HepG2 (cell line): ENCODE results near the gene JOSD1.

Experiments used
- ARNT ChIP-seq: fragments of 450-650 bp; IDR thresholded peaks from 2 replicates; pipeline ENCODE4 v1.6.1; 2017
- CEBPB ChIP-seq: IDR thresholded peaks from 2 replicates; pipeline ENCODE4 v1.6.1; 2011; ENCODE audit warnings: low read depth, low read length, improper control_type of control experiment, borderline replicate concordance
- ELF1 ChIP-seq: sonication (generic); formaldehyde crosslinking; IDR thresholded peaks from 2 replicates; pipeline ENCODE4 v1.4.0; 2020; ENCODE audit warnings: missing genetic modification reagents
- EZH2 ChIP-seq: conservative IDR thresholded peaks from 2 replicates; pipeline ENCODE4 v1.6.1; 2012; ENCODE audit warnings: mild to moderate bottlenecking, low read depth, low read length, moderate library complexity
- FOXA1 ChIP-seq, 2 experiments: fragments of 450-650 bp in 1 of 2; sonication (generic) in 1 of 2; formaldehyde crosslinking in 1 of 2; IDR thresholded peaks; 2 replicates each; pipeline versions ENCODE4 v1.4.0 to v1.6.1; 2016 to 2020; ENCODE audit warnings: missing genetic modification reagents in 1 of 2
- HMGXB4 ChIP-seq, 2 experiments: sonication (generic) in 1 of 2; formaldehyde crosslinking in 1 of 2; IDR thresholded peaks; 2 replicates each; pipeline versions ENCODE4 v1.4.0 to v1.6.1; 2018 to 2020; ENCODE audit warnings: missing genetic modification reagents in 2 of 2, borderline replicate concordance in 1 of 2, low read depth in 1 of 2, mild to moderate bottlenecking in 1 of 2, missing biosample characterization in 1 of 2
- NKX3-1 ChIP-seq: sonication (generic); formaldehyde crosslinking; IDR thresholded peaks from 2 replicates; pipeline ENCODE4 v1.5.0; 2020; ENCODE audit warnings: missing genetic modification reagents
- SP2 ChIP-seq: sonication (generic); formaldehyde crosslinking; IDR thresholded peaks from 2 replicates; pipeline ENCODE4 v1.5.1; 2020; ENCODE audit warnings: mild to moderate bottlenecking, missing genetic modification reagents
- ZBTB21 ChIP-seq: sonication (generic); formaldehyde crosslinking; IDR thresholded peaks from 2 replicates; pipeline ENCODE4 v1.4.0; 2020; ENCODE audit warnings: missing genetic modification reagents
- ZNF580 ChIP-seq: IDR thresholded peaks from 2 replicates; pipeline ENCODE4 v1.6.1; 2016; ENCODE audit warnings: low read depth, borderline replicate concordance
- TF ChIP-seq, protein P1 (sequence below): sonication (generic); formaldehyde crosslinking; IDR thresholded peaks from 2 replicates; pipeline ENCODE4 v1.4.0; 2020; ENCODE audit warnings: missing genetic modification reagents

- TF ChIP-seq FOXA1 (IDR thresholded peaks at IDR 0.05) = no peak
- no peak for TF ChIP-seq FOXA1 (CRISPR knock-in tag; IDR thresholded peaks at IDR 0.05)
- no peak for TF ChIP-seq ELF1 (CRISPR knock-in tag)
- no peak for TF ChIP-seq EZH2
- TF ChIP-seq SP2 (CRISPR knock-in tag) = no peak
- TF ChIP-seq ARNT = no peak
- no peak for TF ChIP-seq ZBTB21 (CRISPR knock-in tag)
- TF ChIP-seq HMGXB4 (CRISPR knock-in tag; IDR thresholded peaks at IDR 0.05; ENCODE audit: borderline replicate concordance in 1 of 2, low read depth in 1 of 2) = no peak
- no peak for TF ChIP-seq ZNF580
- TF ChIP-seq, protein P1, sequence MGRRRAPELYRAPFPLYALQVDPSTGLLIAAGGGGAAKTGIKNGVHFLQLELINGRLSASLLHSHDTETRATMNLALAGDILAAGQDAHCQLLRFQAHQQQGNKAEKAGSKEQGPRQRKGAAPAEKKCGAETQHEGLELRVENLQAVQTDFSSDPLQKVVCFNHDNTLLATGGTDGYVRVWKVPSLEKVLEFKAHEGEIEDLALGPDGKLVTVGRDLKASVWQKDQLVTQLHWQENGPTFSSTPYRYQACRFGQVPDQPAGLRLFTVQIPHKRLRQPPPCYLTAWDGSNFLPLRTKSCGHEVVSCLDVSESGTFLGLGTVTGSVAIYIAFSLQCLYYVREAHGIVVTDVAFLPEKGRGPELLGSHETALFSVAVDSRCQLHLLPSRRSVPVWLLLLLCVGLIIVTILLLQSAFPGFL (CRISPR knock-in tag) = no peak
- TF ChIP-seq NKX3-1 (CRISPR knock-in tag) = no peak
- TF ChIP-seq CEBPB = no peak
Observed at GRCh38 chr22:38744981-38745380, 44.2 kb upstream of the JOSD1 start.
